Stimulated activated CD4-positive, alpha-beta T cell treated with anti-CD3 and anti-CD28 coated beads, Interleukin-15, amount 100 ng/mL, for 1 hour (primary cell): Measurements from ENCODE around the gene AFAP1.

Experiments
- DNase-seq, 2 donors: peaks; one replicate each; pipeline ENCODE4 v3.0.0-alpha.2; 2020; ENCODE audit warnings: low read depth in 1 of 2, low spot score in 1 of 2

AFAP1 gene

GRCh38 chr4:7772711-7773385 is 166.8 kb downstream of the AFAP1 start:
- DNase-seq: no peak

- no peak for DNase-seq
Observed at GRCh38 chr4:7771541-7772507, 167.8 kb downstream of the AFAP1 start.

GRCh38 chr4:7771056-7771455 is 168.6 kb downstream of the AFAP1 start:
- peak in 1 of 2 donors; percentile 28 for DNase-seq

- no peak for DNase-seq
Observed at GRCh38 chr4:7770224-7771050, 169.2 kb downstream of the AFAP1 start.

- DNase-seq: no peak
Observed at GRCh38 chr4:7769396-7770223, 170.1 kb downstream of the AFAP1 start.

- DNase-seq: no peak
Observed at GRCh38 chr4:7768736-7769135, 170.9 kb downstream of the AFAP1 start.

- DNase-seq: no peak
Observed at GRCh38 chr4:7767966-7768365, 171.7 kb downstream of the AFAP1 start.

- no peak for DNase-seq
Observed at GRCh38 chr4:7767526-7767925, 172.1 kb downstream of the AFAP1 start.

- DNase-seq: no peak
Observed at GRCh38 chr4:7766661-7767345, 172.9 kb downstream of the AFAP1 start.

- no peak for DNase-seq
Observed at GRCh38 chr4:7766086-7766485, 173.6 kb downstream of the AFAP1 start.

- DNase-seq: no peak
Observed at GRCh38 chr4:7765666-7766065, 174.0 kb downstream of the AFAP1 start.

- no peak for DNase-seq
Observed at GRCh38 chr4:7764466-7764865, 175.2 kb downstream of the AFAP1 start.

GRCh38 chr4:7763788-7764187 is 175.9 kb downstream of the AFAP1 start:
- no peak for DNase-seq

- DNase-seq: no peak
Observed at GRCh38 chr4:7763106-7763505, 176.6 kb downstream of the AFAP1 start.

GRCh38 chr4:7762376-7763030 is 177.2 kb downstream of the AFAP1 start:
- DNase-seq: no peak

GRCh38 chr4:7761720-7762119 is 177.9 kb downstream of the AFAP1 start:
- peak in 1 of 2 donors; percentile 38 for DNase-seq

GRCh38 chr4:7761312-7761711 is 178.3 kb downstream of the AFAP1 start:
- DNase-seq: no peak

- no peak for DNase-seq
Observed at GRCh38 chr4:7760706-7761105, 179.0 kb downstream of the AFAP1 start.

- no peak for DNase-seq
Observed at GRCh38 chr4:7760228-7760627, 179.4 kb downstream of the AFAP1 start.
